Panc1 (cell line): ENCODE data around the gene LRRC61. TPM values are rescaled to one million over a fixed set of nuclear protein-coding genes. Genes with fewer than 3 reads are reported as not detected.
A peak's percentile ranks its signal among the peaks of the same experiment; 100 is the strongest.

Source experiments
- ATAC-seq: fragments of 200-7000 bp; cut with Tn5 transposase; 2 replicates; pipeline ENCODE4 v1.9.1; 2020; ENCODE audit warnings: mild to moderate bottlenecking, moderate library complexity
- BruUV-seq: library from RNA; stranded (reverse); fragments of 400-500 nt; replicated peaks from 2 replicates; lab custom pipeline; 2021; lab: Mats Ljungman, UMichigan
- CTCF ChIA-PET: fragments of 300-600 bp; sonication (Branson Sonifier 250); formaldehyde crosslinking; loops from one replicate; lab custom pipeline; 2022; ENCODE audit warnings: antibody characterized with exemption; lab: Charles Lee
- POLR2A ChIA-PET: fragments of 300-600 bp; sonication (Branson Sonifier 250); formaldehyde crosslinking; loops from one replicate; lab custom pipeline; 2022; ENCODE audit warnings: antibody characterized with exemption; lab: Charles Lee
- DNase-seq: peaks from one replicate; pipeline ENCODE4 v3.0.0-alpha.2; 2010; ENCODE audit warnings: low read depth, low spot score
- H3K27ac ChIP-seq: 2 replicates; pipeline ENCODE4 v1.5.1; 2011; ENCODE audit warnings: mild to moderate bottlenecking, low read length, inconsistent platforms
- H3K27me3 ChIP-seq: fragments of 200-500 bp; sonication (Bioruptor generic); 2 replicates; pipeline ENCODE4 v1.6.0; 2014; ENCODE audit warnings: low read length, inconsistent platforms; ENCODE audit not compliant: control insufficient read depth, insufficient read depth
- H3K36me3 ChIP-seq: fragments of 200-500 bp; sonication (Bioruptor generic); 2 replicates; pipeline ENCODE4 v1.5.1; 2014; ENCODE audit warnings: inconsistent platforms, mild to moderate bottlenecking, low read length, moderate library complexity; ENCODE audit not compliant: control insufficient read depth, insufficient read depth
- H3K4me1 ChIP-seq: 2 replicates; pipeline ENCODE4 v1.5.1; 2011; ENCODE audit warnings: inconsistent platforms, mild to moderate bottlenecking, low read length, moderate library complexity; ENCODE audit not compliant: control insufficient read depth, insufficient read depth
- H3K4me3 ChIP-seq, 2 experiments: 2 replicates each; pipeline ENCODE4 v1.5.1; 2011 to 2012; ENCODE audit warnings: low read depth in 2 of 2, low read length in 2 of 2, mild to moderate bottlenecking in 2 of 2, inconsistent platforms in 1 of 2, moderate library complexity in 1 of 2
- H3K9me3 ChIP-seq: fragments of 200-500 bp; sonication (Bioruptor generic); 2 replicates; pipeline ENCODE4 v1.5.1; 2014; ENCODE audit warnings: low read depth, mild to moderate bottlenecking, inconsistent platforms, low read length, moderate library complexity; ENCODE audit not compliant: control insufficient read depth, insufficient read depth
- POLR2AphosphoS5 ChIP-seq: IDR thresholded peaks from 2 replicates; pipeline ENCODE4 v1.6.1; 2012; ENCODE audit warnings: mild to moderate bottlenecking, low read depth, low read length, moderate library complexity
- SIN3A ChIP-seq: IDR thresholded peaks from 2 replicates; pipeline ENCODE4 v1.6.1; 2012; ENCODE audit warnings: low read depth, mild to moderate bottlenecking, low read length, moderate library complexity, borderline replicate concordance; ENCODE audit not compliant: insufficient read depth
- TCF7L2 ChIP-seq: IDR thresholded peaks from 2 replicates; pipeline ENCODE4 v1.6.1; 2011; ENCODE audit warnings: mild to moderate bottlenecking, low read depth, low read length, inconsistent platforms
- in situ Hi-C: cut with HindIII; loops from 2 replicates; pipeline ENCODE4 v1.10.0; 2016; ENCODE audit warnings: low sequenced_read_pairs, low pct_unique_long_range_greater_than_20kb
- intact Hi-C: fragments of 100-400 bp; cut with micrococcal nuclease; formaldehyde crosslinking; loops from one replicate; pipeline ENCODE4 v1.10.0; 2022; ENCODE audit not compliant: unreplicated experiment
- total RNA-seq: library from RNA; stranded (reverse); gene quantifications from one replicate; pipeline ENCODE4 v1.2.1, GENCODE V29; 2021; ENCODE audit not compliant: unreplicated experiment
- TF ChIP-seq, protein P1 (sequence below), 2 experiments: IDR thresholded peaks; 2 replicates each; pipeline ENCODE4 v1.6.1; 2011 to 2012; ENCODE audit warnings: low read depth in 2 of 2, control low read depth in 1 of 2, low read length in 1 of 2, mild to moderate bottlenecking in 1 of 2, moderate library complexity in 1 of 2; ENCODE audit not compliant: insufficient read depth in 1 of 2
- TF ChIP-seq, protein P2 (sequence below): fragments of 450-650 bp; IDR thresholded peaks from 2 replicates; pipeline ENCODE4 v1.5.1; 2017; ENCODE audit warnings: mild to moderate bottlenecking

LRRC61 gene
- total RNA-seq, 1 experiment from 2014 or later: 13.8 TPM

DNA sequence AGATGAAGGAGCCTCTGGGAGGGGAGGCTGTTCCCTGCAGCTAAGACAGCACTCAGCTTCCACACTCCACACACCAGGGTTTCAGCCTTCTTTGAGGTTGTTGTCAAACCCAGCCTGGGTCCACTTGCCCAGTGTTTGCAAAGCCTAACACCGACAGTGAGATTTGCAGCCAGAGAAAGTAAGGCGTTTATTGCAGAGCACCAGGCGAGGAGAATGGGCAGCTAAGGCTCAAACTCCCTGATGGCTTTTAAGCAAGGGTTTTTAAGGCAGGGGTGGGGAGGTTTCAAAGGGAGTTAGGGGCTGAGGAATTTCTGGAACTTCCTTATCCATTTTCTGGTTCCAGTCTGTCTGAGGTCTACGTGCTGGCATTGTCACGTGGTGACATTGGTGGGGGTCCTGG is 51.3 kb downstream of the LRRC61 start:
- no peak for TF ChIP-seq TCF7L2
- TF ChIP-seq, protein P1, sequence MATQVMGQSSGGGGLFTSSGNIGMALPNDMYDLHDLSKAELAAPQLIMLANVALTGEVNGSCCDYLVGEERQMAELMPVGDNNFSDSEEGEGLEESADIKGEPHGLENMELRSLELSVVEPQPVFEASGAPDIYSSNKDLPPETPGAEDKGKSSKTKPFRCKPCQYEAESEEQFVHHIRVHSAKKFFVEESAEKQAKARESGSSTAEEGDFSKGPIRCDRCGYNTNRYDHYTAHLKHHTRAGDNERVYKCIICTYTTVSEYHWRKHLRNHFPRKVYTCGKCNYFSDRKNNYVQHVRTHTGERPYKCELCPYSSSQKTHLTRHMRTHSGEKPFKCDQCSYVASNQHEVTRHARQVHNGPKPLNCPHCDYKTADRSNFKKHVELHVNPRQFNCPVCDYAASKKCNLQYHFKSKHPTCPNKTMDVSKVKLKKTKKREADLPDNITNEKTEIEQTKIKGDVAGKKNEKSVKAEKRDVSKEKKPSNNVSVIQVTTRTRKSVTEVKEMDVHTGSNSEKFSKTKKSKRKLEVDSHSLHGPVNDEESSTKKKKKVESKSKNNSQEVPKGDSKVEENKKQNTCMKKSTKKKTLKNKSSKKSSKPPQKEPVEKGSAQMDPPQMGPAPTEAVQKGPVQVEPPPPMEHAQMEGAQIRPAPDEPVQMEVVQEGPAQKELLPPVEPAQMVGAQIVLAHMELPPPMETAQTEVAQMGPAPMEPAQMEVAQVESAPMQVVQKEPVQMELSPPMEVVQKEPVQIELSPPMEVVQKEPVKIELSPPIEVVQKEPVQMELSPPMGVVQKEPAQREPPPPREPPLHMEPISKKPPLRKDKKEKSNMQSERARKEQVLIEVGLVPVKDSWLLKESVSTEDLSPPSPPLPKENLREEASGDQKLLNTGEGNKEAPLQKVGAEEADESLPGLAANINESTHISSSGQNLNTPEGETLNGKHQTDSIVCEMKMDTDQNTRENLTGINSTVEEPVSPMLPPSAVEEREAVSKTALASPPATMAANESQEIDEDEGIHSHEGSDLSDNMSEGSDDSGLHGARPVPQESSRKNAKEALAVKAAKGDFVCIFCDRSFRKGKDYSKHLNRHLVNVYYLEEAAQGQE (IDR thresholded peaks at IDR 0.05; ENCODE audit: insufficient read depth in 1 of 2, low read depth in 2 of 2, low read length in 1 of 2): no peak
- no peak for TF ChIP-seq SIN3A
- no peak for TF ChIP-seq POLR2AphosphoS5
- TF ChIP-seq, protein P2, sequence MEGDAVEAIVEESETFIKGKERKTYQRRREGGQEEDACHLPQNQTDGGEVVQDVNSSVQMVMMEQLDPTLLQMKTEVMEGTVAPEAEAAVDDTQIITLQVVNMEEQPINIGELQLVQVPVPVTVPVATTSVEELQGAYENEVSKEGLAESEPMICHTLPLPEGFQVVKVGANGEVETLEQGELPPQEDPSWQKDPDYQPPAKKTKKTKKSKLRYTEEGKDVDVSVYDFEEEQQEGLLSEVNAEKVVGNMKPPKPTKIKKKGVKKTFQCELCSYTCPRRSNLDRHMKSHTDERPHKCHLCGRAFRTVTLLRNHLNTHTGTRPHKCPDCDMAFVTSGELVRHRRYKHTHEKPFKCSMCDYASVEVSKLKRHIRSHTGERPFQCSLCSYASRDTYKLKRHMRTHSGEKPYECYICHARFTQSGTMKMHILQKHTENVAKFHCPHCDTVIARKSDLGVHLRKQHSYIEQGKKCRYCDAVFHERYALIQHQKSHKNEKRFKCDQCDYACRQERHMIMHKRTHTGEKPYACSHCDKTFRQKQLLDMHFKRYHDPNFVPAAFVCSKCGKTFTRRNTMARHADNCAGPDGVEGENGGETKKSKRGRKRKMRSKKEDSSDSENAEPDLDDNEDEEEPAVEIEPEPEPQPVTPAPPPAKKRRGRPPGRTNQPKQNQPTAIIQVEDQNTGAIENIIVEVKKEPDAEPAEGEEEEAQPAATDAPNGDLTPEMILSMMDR: no peak
- intact Hi-C loops: no loop called here
- H3K36me3 ChIP-seq: peaks cover 5% of the 10 kb centered on the region
- H3K4me1 ChIP-seq: peaks cover 61% of the 10 kb centered on the region
- in situ Hi-C loops: no loop called here
- H3K27ac ChIP-seq: peak overlapping the region; percentile 11
- no peak for ATAC-seq
- BruUV-seq: no TSS peak
- no peaks in the 10 kb centered on the region for H3K27me3 ChIP-seq
- H3K4me3 ChIP-seq: no peak overlapping the region
- CTCF ChIA-PET: no interaction called here
- no peak for DNase-seq
- no peaks in the 10 kb centered on the region for H3K9me3 ChIP-seq
- POLR2A ChIA-PET: interaction anchor here (0.6 kb wide), 1 partner anchor 58 kb away, joined by 10 read pairs; no protein-coding TSS in a partner anchor

DNA sequence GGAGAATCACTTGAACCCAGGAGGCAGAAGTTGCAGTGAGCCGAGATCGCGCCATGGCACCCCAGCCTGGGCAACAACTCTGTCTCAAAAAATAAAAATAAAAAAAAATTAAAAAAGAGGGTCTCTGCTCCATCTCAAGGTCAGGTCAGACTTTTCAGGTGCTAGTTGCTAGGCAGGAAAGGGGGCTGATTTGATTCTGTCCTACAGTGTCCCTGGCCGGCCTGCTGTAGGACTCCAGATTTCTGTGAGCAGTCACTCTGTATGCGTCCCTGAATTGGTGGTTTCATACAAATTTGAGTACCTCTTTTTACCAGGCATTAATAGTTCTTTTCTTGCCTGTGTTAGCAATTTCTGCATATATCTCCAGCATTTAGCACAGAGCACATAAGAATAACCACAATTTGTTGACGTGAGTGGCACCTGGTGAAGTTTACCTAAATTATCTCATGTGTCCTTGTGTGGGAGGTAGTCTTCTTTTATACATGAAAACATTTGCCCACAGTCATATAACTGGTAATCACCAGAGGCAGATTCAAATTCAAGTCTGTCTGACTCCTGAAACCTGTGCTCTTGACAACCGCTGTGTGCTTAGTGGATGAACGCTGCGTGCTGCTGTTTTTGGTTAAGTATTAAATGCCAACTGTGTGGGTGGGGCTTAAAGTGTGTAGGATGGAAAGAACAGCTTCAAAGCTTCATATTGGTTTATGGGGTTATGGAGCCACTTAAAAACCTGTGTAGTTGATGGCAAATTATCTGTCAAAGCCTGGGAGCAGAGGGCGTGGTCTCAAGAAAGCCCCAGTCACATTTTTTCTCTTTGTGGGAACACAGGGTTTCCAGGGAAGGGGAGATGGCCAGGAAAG is 52.7 kb downstream of the LRRC61 start:
- no peaks in the 10 kb centered on the region for H3K27me3 ChIP-seq
- peaks cover 60% of the 10 kb centered on the region for H3K4me1 ChIP-seq
- intact Hi-C loops (no loop called here), in situ Hi-C loops (no loop called here)
- POLR2A ChIA-PET: no interaction called here
- no peaks in the 10 kb centered on the region for H3K9me3 ChIP-seq
- CTCF ChIA-PET: no interaction called here
- TF ChIP-seq SIN3A: no peak
- no peak for TF ChIP-seq TCF7L2
- TF ChIP-seq, protein P2: no peak
- TF ChIP-seq POLR2AphosphoS5: no peak
- TF ChIP-seq, protein P1 (IDR thresholded peaks at IDR 0.05; ENCODE audit: insufficient read depth in 1 of 2, low read depth in 2 of 2, low read length in 1 of 2): no peak
- no TSS peak for BruUV-seq
- no peak overlapping the region for H3K4me3 ChIP-seq
- ATAC-seq (no peak), DNase-seq (no peak)
- peaks cover 4% of the 10 kb centered on the region for H3K36me3 ChIP-seq
- H3K27ac ChIP-seq: peak overlapping the region; percentile 98
